SU-DHL-6 (cell line): ENCODE results near the gene MAST4.

ENCODE experiments used
- EZH2phosphoT487 ChIP-seq: fragments of 200-600 bp; sonication (generic), shearing (Covaris generic); conservative IDR thresholded peaks from 2 replicates; pipeline ENCODE4 v1.6.1; 2018; ENCODE audit warnings: mild to moderate bottlenecking, antibody characterized with exemption, low read length, moderate library complexity, mixed read lengths
- TF ChIP-seq, protein P1 (sequence below): fragments of 200-600 bp; sonication (generic); IDR thresholded peaks from one replicate; pipeline ENCODE4 v1.5.1; 2017; ENCODE audit warnings: antibody characterized with exemption, mild to moderate bottlenecking, low read length, moderate library complexity; ENCODE audit not compliant: insufficient read depth, poor library complexity, severe bottlenecking

DNA sequence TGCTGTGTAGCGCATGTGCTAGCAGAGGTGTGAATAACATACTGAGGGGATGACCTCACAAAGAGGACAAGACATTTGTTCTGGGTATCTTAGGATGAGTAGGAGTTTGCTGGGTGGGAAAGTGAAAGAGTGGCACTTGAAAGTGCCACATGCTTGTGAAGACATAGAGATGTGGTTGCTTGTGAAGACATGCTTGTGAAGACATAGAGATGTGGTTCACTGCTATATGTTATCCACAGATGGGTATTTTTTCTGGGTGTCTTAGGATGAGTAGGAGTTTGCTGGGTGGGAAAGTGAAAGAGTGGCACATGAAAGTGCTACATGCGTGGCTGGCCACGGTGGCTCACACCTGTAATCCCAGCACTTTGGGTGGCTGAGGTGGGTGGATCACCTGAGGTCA, 63.6 kb downstream of the MAST4 start:
- TF ChIP-seq, protein P1, sequence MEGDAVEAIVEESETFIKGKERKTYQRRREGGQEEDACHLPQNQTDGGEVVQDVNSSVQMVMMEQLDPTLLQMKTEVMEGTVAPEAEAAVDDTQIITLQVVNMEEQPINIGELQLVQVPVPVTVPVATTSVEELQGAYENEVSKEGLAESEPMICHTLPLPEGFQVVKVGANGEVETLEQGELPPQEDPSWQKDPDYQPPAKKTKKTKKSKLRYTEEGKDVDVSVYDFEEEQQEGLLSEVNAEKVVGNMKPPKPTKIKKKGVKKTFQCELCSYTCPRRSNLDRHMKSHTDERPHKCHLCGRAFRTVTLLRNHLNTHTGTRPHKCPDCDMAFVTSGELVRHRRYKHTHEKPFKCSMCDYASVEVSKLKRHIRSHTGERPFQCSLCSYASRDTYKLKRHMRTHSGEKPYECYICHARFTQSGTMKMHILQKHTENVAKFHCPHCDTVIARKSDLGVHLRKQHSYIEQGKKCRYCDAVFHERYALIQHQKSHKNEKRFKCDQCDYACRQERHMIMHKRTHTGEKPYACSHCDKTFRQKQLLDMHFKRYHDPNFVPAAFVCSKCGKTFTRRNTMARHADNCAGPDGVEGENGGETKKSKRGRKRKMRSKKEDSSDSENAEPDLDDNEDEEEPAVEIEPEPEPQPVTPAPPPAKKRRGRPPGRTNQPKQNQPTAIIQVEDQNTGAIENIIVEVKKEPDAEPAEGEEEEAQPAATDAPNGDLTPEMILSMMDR = no peak
- no peak for TF ChIP-seq EZH2phosphoT487
